Stimulated activated CD8-positive, alpha-beta memory T cell treated with anti-CD3 and anti-CD28 coated beads, Interleukin-7, amount 100 ng/mL, for 1 hour (primary cell): ENCODE data around the gene OVCA2.

Source experiments
- DNase-seq, 2 donors: peaks; one replicate each; pipeline ENCODE4 v3.0.0-alpha.2; 2020; ENCODE audit warnings: low read depth in 2 of 2

Gene OVCA2

DNA sequence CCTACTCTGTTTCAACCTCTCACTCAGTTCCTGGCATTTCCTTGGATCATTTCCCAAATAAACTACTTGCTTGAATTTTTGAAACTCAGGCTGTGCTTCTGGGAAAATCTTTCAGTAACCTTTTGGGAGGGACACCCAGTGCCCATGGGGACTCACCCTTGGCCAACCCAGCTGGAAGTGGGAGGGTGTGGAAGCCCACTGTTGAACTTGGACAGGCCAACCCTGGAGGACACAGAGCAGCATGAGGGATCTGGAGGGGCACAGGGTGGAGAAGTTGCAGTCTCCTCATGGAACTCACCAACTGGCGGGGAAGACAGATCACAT, 27.9 kb upstream of the OVCA2 start:
- DNase-seq: no peak

DNA sequence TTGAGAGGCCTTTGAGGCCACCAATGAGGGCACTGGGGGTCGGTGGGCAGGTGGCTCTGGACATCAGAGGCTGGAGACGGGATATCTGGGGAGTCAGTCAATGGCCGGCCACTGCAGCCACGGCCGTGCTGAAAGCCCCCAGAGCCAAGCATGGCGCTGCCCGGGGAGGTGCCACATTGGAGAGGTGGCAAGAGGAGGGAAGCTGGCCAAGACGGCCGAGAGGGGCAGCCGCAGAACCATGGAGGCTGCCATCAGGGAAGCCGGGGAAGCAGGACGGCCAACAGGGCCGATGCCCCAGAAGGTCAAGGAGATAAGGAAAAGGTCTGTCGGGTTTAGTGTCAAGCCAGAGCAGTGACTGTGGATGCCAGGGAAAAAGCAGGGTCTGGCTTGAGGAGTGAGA, 26.5 kb upstream of the OVCA2 start:
- DNase-seq: no peak

- no peak for DNase-seq
Measured at GRCh38 chr17:2016494-2016893, 25.3 kb upstream of the OVCA2 start.

- no peak for DNase-seq
Measured at GRCh38 chr17:2017274-2017941, 24.4 kb upstream of the OVCA2 start.

DNA sequence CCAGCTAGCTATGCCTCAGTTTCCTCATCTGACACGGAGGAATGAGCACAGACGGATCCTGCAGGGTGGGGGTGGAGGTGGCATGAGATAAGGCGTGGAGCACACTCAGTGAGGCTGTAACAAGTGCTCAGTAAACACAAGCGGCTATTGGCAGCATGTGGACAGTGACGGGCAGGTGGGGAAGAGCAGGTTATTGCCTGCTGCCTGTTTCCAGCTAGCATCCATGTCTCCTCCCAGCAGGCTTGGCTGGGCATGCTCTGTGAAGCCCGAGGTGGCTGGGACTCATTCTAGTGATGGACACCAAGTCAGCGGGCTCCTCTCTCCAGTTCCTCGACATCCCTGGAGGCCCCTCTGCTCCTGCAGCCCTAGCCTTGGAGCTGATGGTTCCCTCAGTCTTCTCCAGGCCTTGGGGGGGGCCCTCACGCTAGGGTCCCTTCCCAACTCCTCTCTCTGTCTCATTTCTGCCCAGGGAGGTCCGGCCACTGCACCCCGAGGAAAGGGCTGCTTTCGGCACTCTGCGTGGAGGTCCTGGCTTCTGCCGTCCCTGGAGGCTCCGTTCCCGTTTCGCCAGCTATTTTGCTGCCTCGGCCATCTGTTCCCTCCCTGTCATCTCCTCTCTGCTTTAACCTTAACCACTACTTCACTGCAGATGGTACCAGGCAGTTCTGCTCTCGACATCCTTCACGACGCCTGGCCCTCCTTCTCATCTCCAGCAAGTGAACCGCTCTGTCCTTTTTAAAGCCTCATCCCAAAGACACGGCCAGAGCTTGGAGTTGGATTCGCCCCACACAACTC, 22.9 kb upstream of the OVCA2 start:
- DNase-seq: no peak

GRCh38 chr17:2019723-2020122, 22.1 kb upstream of the OVCA2 start:
- no peak for DNase-seq

GRCh38 chr17:2020721-2021120, 21.1 kb upstream of the OVCA2 start:
- no peak for DNase-seq

- no peak for DNase-seq
Measured at GRCh38 chr17:2022647-2023240, 19.1 kb upstream of the OVCA2 start.

DNA sequence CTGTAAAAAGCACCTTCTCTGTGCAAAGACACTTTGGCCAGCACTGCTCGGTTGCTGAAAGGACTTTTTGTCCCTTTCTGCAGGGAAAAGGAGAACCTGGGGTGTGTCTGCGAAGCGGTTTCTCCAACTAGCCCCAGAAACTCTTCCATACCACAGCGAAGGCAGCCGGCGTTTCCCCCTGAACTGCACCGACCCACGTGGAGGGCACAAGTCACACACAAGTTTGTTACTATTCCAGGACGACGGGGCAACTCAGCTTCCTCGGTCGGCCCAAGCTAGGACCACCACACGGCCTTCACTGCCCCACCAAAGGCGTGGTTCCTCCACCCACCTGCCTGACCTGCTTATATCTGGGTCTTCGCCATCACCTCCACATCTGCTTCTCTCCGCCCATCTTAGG, 18.6 kb upstream of the OVCA2 start:
- DNase-seq: no peak

GRCh38 chr17:2023692-2024571, 17.9 kb upstream of the OVCA2 start:
- DNase-seq: no peak

- DNase-seq: no peak
Measured at GRCh38 chr17:2024572-2025219, 17.1 kb upstream of the OVCA2 start.

GRCh38 chr17:2025220-2025621, 16.6 kb upstream of the OVCA2 start, which contains the start of gene RTN4RL1:
RTN4RL1 (minus strand) TSS chr17:2025334; CDS start chr17:2024865, 469 bp downstream.
- peak; percentile 43 for DNase-seq

DNA sequence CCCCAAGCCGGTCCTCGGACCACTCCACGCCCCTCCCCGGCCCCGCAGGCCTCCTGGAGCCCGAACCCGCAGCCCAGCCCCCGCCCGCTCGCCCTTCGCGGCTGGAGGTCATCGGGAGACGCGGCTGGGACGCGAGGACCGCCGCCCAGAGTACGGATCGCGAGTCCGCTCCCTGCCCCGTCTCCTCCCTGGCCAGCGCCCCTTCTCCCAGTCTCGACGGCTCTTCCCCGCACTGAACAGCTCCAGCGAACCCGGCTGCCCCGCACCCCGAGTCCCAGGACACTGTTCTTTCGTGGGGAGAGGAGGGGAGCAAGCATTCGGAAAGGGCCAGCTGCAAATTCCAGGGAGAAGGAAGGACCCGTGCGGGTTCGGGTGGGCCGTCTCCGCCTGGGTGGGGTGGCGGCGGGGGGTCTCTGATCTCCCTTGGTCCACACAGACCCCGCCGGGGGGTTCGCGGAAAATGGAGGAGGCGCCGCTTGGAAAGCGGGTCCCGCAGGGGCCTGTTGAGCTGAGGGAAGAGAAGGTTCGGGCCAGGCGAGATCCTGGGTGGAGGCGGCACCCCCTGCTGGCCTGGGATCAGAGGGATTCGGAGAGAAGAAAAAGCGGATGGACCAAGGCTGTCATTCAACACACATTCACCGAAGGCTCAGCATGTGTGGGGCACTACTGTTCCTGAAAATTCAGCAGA, 16.1 kb upstream of the OVCA2 start:
- no peak for DNase-seq

GRCh38 chr17:2027528-2028233, 14.1 kb upstream of the OVCA2 start:
- DNase-seq: no peak

DNA sequence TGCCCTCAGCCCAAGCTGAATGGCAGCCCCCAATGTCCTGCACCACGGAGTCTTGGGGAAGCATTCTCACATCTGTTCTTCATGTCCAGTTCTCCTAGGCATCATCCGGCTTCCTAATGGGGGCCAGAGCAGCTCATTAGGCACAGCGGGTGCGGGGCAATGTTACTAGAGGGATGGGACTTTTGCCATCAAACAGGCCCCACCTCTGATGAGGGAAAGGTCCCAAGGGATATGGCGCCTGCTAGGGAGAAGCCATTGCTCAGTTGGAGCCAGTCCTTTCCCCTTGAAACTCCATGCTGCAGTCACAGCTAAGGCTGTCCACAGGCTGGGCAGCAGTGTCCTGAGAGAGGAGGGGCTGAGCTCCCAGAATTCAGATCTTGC, 13.6 kb upstream of the OVCA2 start:
- no peak for DNase-seq

DNA sequence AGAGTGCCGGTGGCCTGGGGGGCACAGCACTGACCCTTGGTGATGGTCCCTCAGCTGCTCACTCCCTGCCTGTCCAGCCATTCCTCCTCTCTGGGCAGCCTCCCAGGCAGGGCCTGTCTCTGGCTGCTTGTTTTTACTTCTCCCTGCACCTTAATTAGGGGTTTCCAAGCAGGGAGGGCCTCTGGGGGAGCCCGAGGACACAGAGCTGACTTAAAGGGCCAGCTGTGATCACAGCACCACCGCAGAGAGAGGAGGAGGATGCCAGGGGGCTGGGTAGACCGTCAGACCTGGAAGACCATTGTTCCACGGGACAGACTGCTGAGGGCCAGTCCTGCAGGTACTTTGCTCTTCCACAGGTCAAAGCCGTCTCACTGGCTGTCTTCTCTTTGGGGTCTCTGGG, 13.1 kb upstream of the OVCA2 start:
- DNase-seq: no peak

GRCh38 chr17:2029911-2030778, 11.7 kb upstream of the OVCA2 start, which contains the start of gene DPH1:
DPH1 (plus strand) TSS chr17:2030153; CDS start chr17:2030170, 17 bp downstream.
- peak; percentile 68 to 79 for DNase-seq

- no peak for DNase-seq
Measured at GRCh38 chr17:2030779-2031163, 11.1 kb upstream of the OVCA2 start.

GRCh38 chr17:2033153-2033552, 8.7 kb upstream of the OVCA2 start:
- DNase-seq: no peak
